Measurements from ENCODE around the gene ITGAL. TPM values are rescaled to one million over a fixed set of nuclear protein-coding genes. Genes with fewer than 3 reads are reported as not detected.
A peak's percentile ranks its signal among the peaks of the same experiment; 100 is the strongest.

The ITGAL gene
- total RNA-seq, 2 experiments from 2014 or later: 40.2 to 140 TPM

DNA sequence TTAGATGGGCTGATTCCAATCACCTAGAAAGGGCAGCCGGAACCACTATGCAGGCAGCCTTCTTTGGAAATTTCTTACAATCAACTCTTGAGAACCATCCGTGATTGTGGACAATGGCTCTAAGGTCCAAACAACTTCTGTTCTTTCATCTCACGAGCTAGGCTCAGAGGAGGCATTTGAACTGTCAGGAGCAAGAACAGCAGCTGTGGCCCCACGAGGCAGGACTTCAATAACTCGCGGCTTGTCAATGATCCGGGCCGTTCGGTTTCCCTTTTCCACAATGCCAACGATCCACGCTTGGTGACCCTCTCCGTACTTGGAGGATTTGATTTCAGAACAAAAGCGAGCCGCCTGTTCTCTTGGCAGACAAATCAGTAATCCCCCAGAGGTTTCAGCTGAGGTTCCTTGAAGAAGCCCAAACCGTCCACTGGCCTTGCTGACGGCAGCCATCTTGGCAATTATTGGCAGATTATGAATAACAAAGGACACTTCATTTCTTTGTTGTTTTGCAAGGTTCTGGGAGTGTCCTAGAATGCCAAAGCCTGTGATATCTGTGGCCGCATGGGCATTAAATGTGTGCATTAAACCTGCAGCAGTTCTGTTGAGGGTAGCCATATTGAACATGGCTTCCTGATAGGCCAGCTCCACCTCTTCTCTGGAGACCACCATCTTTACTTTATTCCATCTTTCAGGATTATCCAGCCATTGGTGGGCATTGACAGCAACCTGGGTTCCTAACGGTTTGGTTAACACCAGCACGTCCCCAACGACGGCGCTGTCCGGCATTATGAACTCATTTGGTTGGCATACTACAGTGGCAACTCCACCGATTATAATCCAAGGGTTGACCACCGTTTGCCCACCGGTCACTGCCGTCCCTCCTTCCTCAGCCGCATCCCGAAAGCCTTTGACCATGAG lies 28.1 kb upstream of the ITGAL start:
- peaks cover 33% of the 10 kb centered on the region for H3K36me3 ChIP-seq (ENCODE audit: insufficient read depth, low read length)
- H3K4me3 ChIP-seq (ENCODE audit: low read depth, low read length, poor library complexity, severe bottlenecking): peak overlapping the region; percentile 86
- ChIA-PET CTCF (ENCODE audit: unreplicated experiment) (no interaction called here), POLR2A (no interaction called here)
- peaks cover 22% of the 10 kb centered on the region for H4K20me1 ChIP-seq (ENCODE audit: insufficient read depth, low read length)
- intact Hi-C loops (cut with micrococcal nuclease; ENCODE audit: unreplicated experiment): no loop called here
- peaks cover 41% of the 10 kb centered on the region for H3K4me1 ChIP-seq (ENCODE audit: insufficient read depth, low read length, poor library complexity, severe bottlenecking)
- TF ChIP-seq EZH2phosphoT487 (IDR thresholded peaks at IDR 0.05; ENCODE audit: borderline replicate concordance, low read depth, low read length): no peak
- no peak for TF ChIP-seq CTCF (conservative IDR thresholded peaks at IDR 0.05; ENCODE audit: low read length)
- DNase-seq (ENCODE audit: low spot score): no peak
- H3K4me2 ChIP-seq (ENCODE audit: low read length): peak overlapping the region; percentile 84
- no peaks in the 10 kb centered on the region for H3K9me3 ChIP-seq (ENCODE audit: low read length)
- peaks cover 30% of the 10 kb centered on the region for H3K79me2 ChIP-seq (ENCODE audit: insufficient read depth, low read depth, low read length)
- TSS peak; percentile 83 for BruUV-seq (replicated peaks)
- H2AFZ ChIP-seq (ENCODE audit: low read length): no peak overlapping the region
- H3K27ac ChIP-seq (ENCODE audit: low read depth, low read length, poor library complexity, severe bottlenecking): no peak overlapping the region
- no peaks in the 10 kb centered on the region for H3K9me2 ChIP-seq (ENCODE audit: insufficient read depth, low read length)

GRCh38 chr16:30445149-30445407 lies 27.5 kb upstream of the ITGAL start:
- POLR2A ChIA-PET: no interaction called here
- TF ChIP-seq CTCF (conservative IDR thresholded peaks at IDR 0.05; ENCODE audit: low read length) (no peak), EZH2phosphoT487 (IDR thresholded peaks at IDR 0.05; ENCODE audit: borderline replicate concordance, low read depth, low read length) (no peak)
- no peaks in the 10 kb centered on the region for H3K9me3 ChIP-seq (ENCODE audit: low read length)
- H3K79me2 ChIP-seq (ENCODE audit: insufficient read depth, low read depth, low read length): peaks cover 30% of the 10 kb centered on the region
- H3K4me1 ChIP-seq (ENCODE audit: insufficient read depth, low read length, poor library complexity, severe bottlenecking): peaks cover 37% of the 10 kb centered on the region
- no peak for DNase-seq (ENCODE audit: low spot score)
- H4K20me1 ChIP-seq (ENCODE audit: insufficient read depth, low read length): peaks cover 22% of the 10 kb centered on the region
- H3K4me2 ChIP-seq (ENCODE audit: low read length): peak overlapping the region; percentile 84
- H3K9me2 ChIP-seq (ENCODE audit: insufficient read depth, low read length): no peaks in the 10 kb centered on the region
- H2AFZ ChIP-seq (ENCODE audit: low read length): peak overlapping the region; percentile 85; the same call in 1 of the 2 replicates
- H3K4me3 ChIP-seq (ENCODE audit: low read depth, low read length, poor library complexity, severe bottlenecking): peak overlapping the region; percentile 86
- no TSS peak for BruUV-seq (replicated peaks)
- H3K27ac ChIP-seq (ENCODE audit: low read depth, low read length, poor library complexity, severe bottlenecking): peak overlapping the region; percentile 84
- intact Hi-C loops (cut with micrococcal nuclease; ENCODE audit: unreplicated experiment): no loop called here
- CTCF ChIA-PET (ENCODE audit: unreplicated experiment): no interaction called here
- peaks cover 33% of the 10 kb centered on the region for H3K36me3 ChIP-seq (ENCODE audit: insufficient read depth, low read length)

All from OCI-LY7 (cell line).